ENCODE data around the gene FMN2.
"Not testable (repeated sequence)": the region's sequence is repeated elsewhere in the genome, so short reads cannot be mapped to it uniquely, and the experiment has no call there.

The FMN2 gene

GRCh38 chr1:240256836-240257503 lies 165.3 kb downstream of the FMN2 start:
- no peak for DNase-seq

DNA sequence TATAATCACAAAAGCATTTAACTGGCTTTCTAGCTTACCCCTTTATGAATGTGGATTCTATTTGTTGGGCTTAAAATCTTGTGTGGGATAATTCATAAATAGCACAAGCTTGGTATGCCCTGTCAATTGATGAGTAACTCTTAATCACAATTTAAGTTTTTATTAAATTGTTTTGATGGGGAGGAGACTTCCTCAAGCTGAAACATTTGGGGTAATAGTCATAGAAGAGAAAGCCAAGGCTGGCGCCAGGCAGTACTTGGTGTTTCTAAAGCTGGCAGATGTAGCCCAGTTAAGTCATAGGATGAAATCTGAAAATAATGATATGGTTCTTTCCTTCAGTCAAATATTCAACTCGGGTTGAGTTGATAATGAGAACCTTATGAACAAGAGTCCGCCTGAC lies 167.2 kb downstream of the FMN2 start:
- DNase-seq = no peak

DNA sequence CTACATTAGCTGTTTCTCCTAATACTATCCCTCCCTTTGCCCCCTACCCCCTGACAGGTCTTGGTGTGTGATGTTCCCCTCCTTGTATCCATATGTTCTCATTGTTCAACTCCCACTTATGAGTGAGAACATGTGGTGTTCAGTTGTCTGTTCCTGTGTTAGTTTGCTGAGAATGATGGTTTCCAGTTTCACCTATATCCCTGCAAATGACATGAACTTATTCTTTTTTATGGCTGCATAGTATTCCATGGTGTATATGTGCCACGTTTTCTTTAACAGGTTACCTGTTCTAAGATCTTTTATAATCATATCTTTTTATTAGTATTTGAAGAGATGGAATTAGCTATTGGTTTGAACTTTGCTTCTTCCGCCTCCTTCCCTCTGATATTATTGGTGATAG lies 172.8 kb downstream of the FMN2 start:
- DNase-seq = not testable (repeated sequence)

DNA sequence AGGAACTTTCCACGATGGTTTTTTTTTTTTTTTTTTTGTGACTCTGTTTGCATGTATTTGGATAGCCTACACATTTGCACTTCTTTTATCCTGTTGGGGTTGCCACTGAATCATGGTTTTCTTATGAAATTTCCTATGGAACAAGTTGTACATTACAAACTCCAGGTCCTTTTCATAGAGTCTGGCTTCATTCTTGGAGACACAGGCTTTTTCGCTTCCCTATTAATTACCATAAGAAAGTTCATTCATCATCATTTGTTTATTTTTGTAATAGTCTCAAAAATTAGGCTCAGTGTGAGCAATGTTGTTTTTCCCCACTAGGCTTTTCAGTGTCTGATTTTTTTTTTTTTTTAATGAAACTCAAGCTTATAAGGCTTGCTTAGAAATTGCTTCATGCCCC lies 179.4 kb downstream of the FMN2 start:
- no peak for DNase-seq

GRCh38 chr1:240274569-240274968 lies 182.9 kb downstream of the FMN2 start:
- no peak for DNase-seq

DNA sequence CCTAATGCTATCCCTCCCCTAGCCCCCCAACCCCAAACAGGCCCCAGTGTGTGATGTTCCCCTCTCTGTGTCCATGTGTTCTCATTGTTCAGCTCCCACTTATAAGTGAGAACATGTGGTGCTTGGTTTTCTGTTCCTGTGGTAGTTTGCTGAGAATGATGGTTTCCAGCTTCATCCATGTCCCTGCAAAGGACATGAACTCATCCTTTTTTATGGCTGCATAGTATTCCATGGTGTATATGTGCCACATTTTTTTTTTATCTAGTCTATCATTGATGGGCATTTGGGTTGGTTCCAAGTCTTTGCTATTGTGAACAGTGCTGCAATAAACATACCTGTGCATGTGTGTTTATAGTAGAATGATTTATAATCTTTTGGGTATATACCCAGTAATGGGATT lies 183.5 kb downstream of the FMN2 start:
- DNase-seq = not testable (repeated sequence)

DNA sequence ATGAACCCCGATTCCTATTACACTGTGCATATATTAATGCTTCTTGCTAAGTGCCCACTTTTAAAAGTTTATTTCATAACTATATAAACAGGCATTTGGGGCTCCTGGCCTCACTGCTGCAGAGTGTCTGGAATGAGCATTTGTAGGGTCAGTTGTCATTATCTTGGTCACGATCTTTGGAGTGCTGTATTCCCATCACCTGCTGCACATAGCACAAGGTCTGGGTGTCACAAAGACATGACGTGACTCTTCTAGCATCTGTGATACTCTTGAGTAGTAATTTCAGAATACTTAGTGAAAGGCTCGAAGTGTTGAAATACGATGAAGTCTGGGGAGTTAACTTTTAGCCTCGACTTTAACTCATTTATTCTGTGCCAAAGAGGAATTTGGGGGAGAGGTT lies 186.4 kb downstream of the FMN2 start:
- no peak for DNase-seq

- DNase-seq = no peak
Observed at GRCh38 chr1:240280560-240281322, 189.1 kb downstream of the FMN2 start.

GRCh38 chr1:240282061-240282830 lies 190.6 kb downstream of the FMN2 start:
- DNase-seq = no peak

DNA sequence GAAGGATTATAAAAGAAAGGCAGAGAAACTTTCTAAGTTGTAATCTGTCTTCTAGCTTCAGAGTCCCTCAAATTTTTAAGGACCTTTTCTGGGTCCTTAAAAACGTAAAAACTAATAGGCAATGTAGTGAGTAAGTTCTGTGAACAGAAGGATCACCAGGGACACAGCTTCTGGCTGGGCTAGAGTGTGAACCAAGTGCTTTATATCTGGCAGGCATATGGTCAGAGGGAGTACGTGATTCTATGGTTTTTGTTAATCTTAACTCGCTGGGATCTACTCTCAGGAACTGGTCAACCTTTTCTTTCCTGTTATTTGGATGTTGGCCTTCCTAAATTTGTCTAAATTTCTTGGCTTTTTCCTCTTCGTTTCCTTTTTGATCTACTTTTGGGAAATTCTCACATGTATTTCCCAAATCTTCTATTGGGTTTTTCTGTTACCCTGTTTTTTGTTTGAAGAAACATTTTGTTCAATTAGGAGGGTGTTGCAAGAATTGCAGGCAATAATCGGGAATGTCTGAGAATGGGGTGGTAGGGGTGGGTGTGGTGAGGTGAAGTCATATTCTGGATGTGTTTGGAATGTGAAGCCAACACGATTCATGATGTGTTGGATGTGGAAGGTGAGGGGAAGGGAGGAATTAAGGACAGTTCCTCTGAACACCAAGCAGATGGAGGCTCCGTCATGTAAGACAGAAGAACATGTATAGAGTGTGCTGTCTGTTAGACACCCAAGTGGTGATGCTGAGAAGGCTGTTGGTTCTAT lies 193.2 kb downstream of the FMN2 start:
- no peak for DNase-seq

DNA sequence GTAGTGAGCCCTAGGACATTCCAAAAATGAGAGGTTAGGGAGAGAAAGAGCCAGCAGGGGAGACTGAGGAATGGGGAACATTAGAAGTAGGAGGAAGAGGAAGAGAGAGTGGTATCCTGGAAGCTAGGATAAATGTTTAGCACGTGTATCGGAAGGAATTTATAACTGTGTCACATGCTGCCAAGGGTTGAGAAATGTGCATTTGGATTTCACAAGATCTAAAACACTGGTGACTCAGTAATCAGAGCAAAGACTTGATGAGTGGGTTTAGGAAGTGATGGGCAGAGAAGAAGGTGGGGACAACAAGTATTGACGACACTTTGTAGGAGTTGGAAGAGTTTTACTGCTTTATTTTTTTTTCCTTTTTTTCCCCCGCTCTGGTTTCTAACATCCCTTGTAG lies 193.9 kb downstream of the FMN2 start:
- DNase-seq = no peak

- DNase-seq = no peak
Observed at GRCh38 chr1:240287722-240288121, 196.0 kb downstream of the FMN2 start.

- no peak for DNase-seq
Observed at GRCh38 chr1:240293706-240294105, 202.0 kb downstream of the FMN2 start.

DNA sequence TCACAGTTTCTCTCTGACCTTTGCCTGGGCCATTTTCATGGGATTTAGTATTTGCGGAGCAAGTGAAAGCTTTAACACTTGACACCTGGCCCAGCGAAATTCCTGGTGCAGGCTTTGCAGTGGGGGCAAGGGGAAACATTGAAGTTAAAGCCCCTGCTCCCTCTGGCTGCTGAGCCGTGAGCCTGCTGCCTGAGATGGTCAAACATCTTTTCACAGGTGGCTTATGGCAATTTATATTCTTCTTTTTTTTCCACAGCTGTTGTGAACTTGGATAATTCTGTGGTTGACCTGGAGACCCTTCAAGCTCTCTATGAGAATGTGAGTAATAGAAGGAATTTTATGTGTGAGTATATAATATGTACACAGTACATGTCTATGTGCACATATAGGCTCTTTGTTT lies 202.9 kb downstream of the FMN2 start:
- no peak for DNase-seq

GRCh38 chr1:240295811-240296210 lies 204.1 kb downstream of the FMN2 start:
- DNase-seq = no peak

- DNase-seq = no peak
Observed at GRCh38 chr1:240304466-240304865, 212.8 kb downstream of the FMN2 start.

- DNase-seq = no peak
Observed at GRCh38 chr1:240306673-240307072, 215.0 kb downstream of the FMN2 start.

DNA sequence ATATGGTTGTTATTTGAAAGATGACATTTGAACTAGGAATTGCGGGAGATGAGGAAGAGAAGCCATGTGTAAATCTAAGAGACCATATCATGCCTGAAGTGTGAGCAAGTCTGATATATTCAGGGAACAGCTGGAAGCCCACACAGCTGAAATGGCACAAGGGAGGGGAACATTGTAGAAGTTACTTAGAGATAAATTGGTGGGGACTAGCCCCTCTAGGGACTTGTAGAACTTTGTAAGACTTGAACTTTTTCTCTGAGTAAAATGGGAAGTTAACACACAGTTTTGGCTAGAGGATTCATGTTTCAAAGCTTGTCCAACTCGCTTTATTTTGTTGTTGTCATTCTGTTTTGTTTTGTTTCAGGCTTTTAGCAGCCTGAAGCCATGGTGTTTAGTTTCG lies 216.4 kb downstream of the FMN2 start:
- DNase-seq = no peak

- no peak for DNase-seq
Observed at GRCh38 chr1:240309769-240310168, 218.1 kb downstream of the FMN2 start.

GRCh38 chr1:240310226-240310925 lies 218.7 kb downstream of the FMN2 start:
- no peak for DNase-seq

- DNase-seq = peak in 2 of 4 experiments; percentile 1 to 19
Observed at GRCh38 chr1:240312872-240313271, 221.2 kb downstream of the FMN2 start.

Measured in suppressor macrophage (primary cell).